HEK293T (cell line): ENCODE data around the gene SPINK4.

Experiments used
- BHLHE40 ChIP-seq: fragments of 450-650 bp; IDR thresholded peaks from 2 replicates; pipeline ENCODE4 v1.6.1; 2016; ENCODE audit warnings: mild to moderate bottlenecking, moderate library complexity, borderline replicate concordance
- FOXA1 ChIP-seq: fragments of 450-650 bp; IDR thresholded peaks from 2 replicates; pipeline ENCODE4 v1.6.1; 2016; ENCODE audit warnings: mild to moderate bottlenecking
- FOXM1 ChIP-seq: fragments of 450-650 bp; IDR thresholded peaks from 2 replicates; pipeline ENCODE4 v1.6.1; 2017; ENCODE audit warnings: mild to moderate bottlenecking, borderline replicate concordance
- L3MBTL2 ChIP-seq: fragments of 450-650 bp; conservative IDR thresholded peaks from 2 replicates; pipeline ENCODE4 v1.6.1; 2016; ENCODE audit warnings: mild to moderate bottlenecking
- SP1 ChIP-seq: fragments of 450-650 bp; IDR thresholded peaks from 2 replicates; pipeline ENCODE4 v1.6.1; 2017
- SUZ12 ChIP-seq: fragments of 450-650 bp; IDR thresholded peaks from 2 replicates; pipeline ENCODE4 v1.6.1; 2016; ENCODE audit warnings: mild to moderate bottlenecking
- TF ChIP-seq, protein P1 (sequence below): fragments of 450-650 bp; IDR thresholded peaks from 2 replicates; pipeline ENCODE4 v1.6.1; 2016

DNA sequence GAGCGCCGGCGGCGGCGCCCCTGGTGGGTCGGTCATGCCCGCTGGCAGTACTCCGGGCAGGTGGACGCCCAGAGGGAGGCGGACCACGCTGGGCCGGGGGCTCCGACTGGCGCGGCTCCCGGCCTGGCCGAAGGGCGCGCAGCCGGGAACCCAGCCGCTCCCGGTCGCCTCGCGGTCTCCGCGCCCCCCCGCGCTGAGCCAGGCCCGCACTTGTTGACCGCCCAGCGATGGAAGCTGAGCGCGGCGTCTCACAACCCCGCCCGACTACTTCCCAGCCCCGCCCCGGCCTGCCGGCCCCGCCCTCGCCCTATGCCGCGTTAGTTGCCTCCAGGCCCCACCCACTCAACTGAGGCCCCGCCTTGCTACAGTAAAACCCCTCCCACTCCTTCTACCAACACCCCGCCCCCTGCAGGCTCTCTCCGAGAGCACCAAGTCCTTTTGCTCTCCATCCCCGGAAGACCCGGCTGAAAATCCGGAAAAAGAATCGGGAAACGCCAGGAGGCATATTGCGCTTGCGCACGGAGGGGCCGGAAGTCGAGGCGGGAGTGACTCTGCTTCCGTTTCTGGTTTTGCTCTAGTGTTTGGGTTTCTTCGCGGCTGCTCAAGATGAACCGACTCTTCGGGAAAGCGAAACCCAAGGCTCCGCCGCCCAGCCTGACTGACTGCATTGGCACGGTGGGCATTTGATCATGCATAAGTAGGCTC lies 24.7 kb downstream of the SPINK4 start, which contains the start of the genes BAG1 and CHMP5:
- TF ChIP-seq SP1 (no peak), BHLHE40 (no peak), SUZ12 (no peak), L3MBTL2 (no peak), FOXA1 (no peak), FOXM1 (0 out of 2 replicates have a peak, but pooled peaks have one; percentile 9)
- TF ChIP-seq, protein P1, sequence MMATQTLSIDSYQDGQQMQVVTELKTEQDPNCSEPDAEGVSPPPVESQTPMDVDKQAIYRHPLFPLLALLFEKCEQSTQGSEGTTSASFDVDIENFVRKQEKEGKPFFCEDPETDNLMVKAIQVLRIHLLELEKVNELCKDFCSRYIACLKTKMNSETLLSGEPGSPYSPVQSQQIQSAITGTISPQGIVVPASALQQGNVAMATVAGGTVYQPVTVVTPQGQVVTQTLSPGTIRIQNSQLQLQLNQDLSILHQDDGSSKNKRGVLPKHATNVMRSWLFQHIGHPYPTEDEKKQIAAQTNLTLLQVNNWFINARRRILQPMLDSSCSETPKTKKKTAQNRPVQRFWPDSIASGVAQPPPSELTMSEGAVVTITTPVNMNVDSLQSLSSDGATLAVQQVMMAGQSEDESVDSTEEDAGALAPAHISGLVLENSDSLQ, result no peak
